ENCODE results near the gene PLCL2.

DNA sequence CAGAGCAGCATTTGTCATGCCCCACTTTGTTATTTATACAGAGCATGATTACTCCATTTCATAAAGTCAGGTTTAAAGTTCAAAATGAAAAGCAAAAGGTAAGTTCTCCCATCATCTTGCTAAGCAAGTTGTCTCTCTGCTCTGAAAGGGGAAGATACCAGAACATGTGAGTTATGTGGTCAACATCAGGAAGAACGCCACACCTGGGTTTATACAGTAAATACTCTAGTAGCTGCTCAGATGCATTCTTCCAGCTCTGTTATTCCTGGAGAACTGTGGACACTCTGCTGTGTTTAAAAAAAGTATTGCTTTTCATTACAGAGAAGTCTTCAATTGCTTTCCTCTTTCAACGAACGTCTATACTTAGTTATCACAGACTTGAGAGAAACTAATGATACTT, 145.7 kb downstream of the PLCL2 start:
- TF ChIP-seq POLR2A (IDR thresholded peaks at IDR 0.05) (no peak), CTCF (IDR thresholded peaks at IDR 0.05) (no peak)

Measured in prostate gland (tissue), 2 donors.